Neural progenitor cell (in vitro differentiated cells): Measurements from ENCODE around the gene TEAD3. TPM values are rescaled to one million over a fixed set of nuclear protein-coding genes. Genes with fewer than 3 reads are reported as not detected.

Experiments used
- DNase-seq: peaks from one replicate; pipeline ENCODE4 v3.0.0-alpha.2; 2016; ENCODE audit warnings: low spot score
- H2AFZ ChIP-seq: fragments of 200-600 bp; sonication (generic); replicated peaks from 2 replicates; pipeline ENCODE4 v1.6.1; 2016; ENCODE audit warnings: antibody characterized with exemption
- H3F3A ChIP-seq: fragments of 200-600 bp; sonication (generic); 2 replicates; pipeline ENCODE4 v1.6.1; 2016; ENCODE audit warnings: antibody characterized with exemption, low read depth
- H3K27ac ChIP-seq: fragments of 200-600 bp; sonication (generic); 2 replicates; pipeline ENCODE4 v1.5.1; 2016; ENCODE audit warnings: mild to moderate bottlenecking
- H3K27me3 ChIP-seq: fragments of 200-600 bp; sonication (generic); 2 replicates; pipeline ENCODE4 v1.6.1; 2016; ENCODE audit warnings: mild to moderate bottlenecking, moderate library complexity
- H3K36me3 ChIP-seq: fragments of 200-600 bp; sonication (generic); 2 replicates; pipeline ENCODE4 v1.5.1; 2016
- H3K4me1 ChIP-seq: fragments of 200-600 bp; sonication (generic); 2 replicates; pipeline ENCODE4 v1.6.1; 2016; ENCODE audit warnings: mixed run types
- H3K4me2 ChIP-seq: fragments of 200-600 bp; sonication (generic); 2 replicates; pipeline ENCODE4 v1.6.1; 2016
- H3K4me3 ChIP-seq: fragments of 200-600 bp; sonication (generic); 2 replicates; pipeline ENCODE4 v1.5.1; 2016
- H3K79me2 ChIP-seq: fragments of 200-600 bp; sonication (generic); 2 replicates; pipeline ENCODE4 v1.6.1; 2016; ENCODE audit warnings: low read depth
- H3K9ac ChIP-seq: fragments of 200-600 bp; sonication (generic); 2 replicates; pipeline ENCODE4 v1.6.1; 2016
- H3K9me3 ChIP-seq: fragments of 200-600 bp; sonication (generic); 2 replicates; pipeline ENCODE4 v1.5.1; 2016; ENCODE audit warnings: low read depth
- H4K20me1 ChIP-seq: fragments of 200-600 bp; sonication (generic); 2 replicates; pipeline ENCODE4 v1.6.1; 2016; ENCODE audit warnings: low read depth
- H3K27ac Mint-ChIP-seq: 3 replicates; pipeline ENCODE4 v1.8.0; 2021; ENCODE audit warnings: mixed read lengths
- H3K27me3 Mint-ChIP-seq: 2 replicates; pipeline ENCODE4 v1.8.0; 2022; ENCODE audit warnings: low read depth, mild to moderate bottlenecking, inconsistent platforms, moderate library complexity, mixed read lengths; ENCODE audit not compliant: insufficient read depth
- H3K36me3 Mint-ChIP-seq: 3 replicates; pipeline ENCODE4 v1.8.0; 2021; ENCODE audit warnings: mixed read lengths
- H3K4me1 Mint-ChIP-seq: 3 replicates; pipeline ENCODE4 v1.8.0; 2021; ENCODE audit warnings: mixed read lengths
- H3K4me3 Mint-ChIP-seq: 3 replicates; pipeline ENCODE4 v1.8.0; 2021; ENCODE audit warnings: mild to moderate bottlenecking, moderate library complexity, mixed read lengths
- H3K9me3 Mint-ChIP-seq: 3 replicates; pipeline ENCODE4 v1.8.0; 2020; ENCODE audit warnings: mixed read lengths
- EZH2 ChIP-seq: fragments of 200-600 bp; sonication (generic); IDR thresholded peaks from 2 replicates; pipeline ENCODE4 v1.6.1; 2017; ENCODE audit warnings: antibody characterized with exemption, mild to moderate bottlenecking, moderate library complexity
- EZH2phosphoT487 ChIP-seq: fragments of 200-600 bp; sonication (generic); IDR thresholded peaks from 2 replicates; pipeline ENCODE4 v1.6.1; 2017; ENCODE audit warnings: antibody characterized with exemption
- total RNA-seq: library from RNA; depleted of rRNA; stranded (reverse); fragments of >200 nt; gene quantifications from 2 replicates; pipeline ENCODE4 v1.2.3, GENCODE V29; 2015; ENCODE audit warnings: low replicate concordance
- TF ChIP-seq, protein P1 (sequence below): fragments of 200-600 bp; sonication (generic); IDR thresholded peaks from 2 replicates; pipeline ENCODE4 v1.5.1; 2017; ENCODE audit warnings: antibody characterized with exemption, mild to moderate bottlenecking

The TEAD3 gene
- total RNA-seq, 1 donor from 2014 or later, result 9.7 TPM

DNA sequence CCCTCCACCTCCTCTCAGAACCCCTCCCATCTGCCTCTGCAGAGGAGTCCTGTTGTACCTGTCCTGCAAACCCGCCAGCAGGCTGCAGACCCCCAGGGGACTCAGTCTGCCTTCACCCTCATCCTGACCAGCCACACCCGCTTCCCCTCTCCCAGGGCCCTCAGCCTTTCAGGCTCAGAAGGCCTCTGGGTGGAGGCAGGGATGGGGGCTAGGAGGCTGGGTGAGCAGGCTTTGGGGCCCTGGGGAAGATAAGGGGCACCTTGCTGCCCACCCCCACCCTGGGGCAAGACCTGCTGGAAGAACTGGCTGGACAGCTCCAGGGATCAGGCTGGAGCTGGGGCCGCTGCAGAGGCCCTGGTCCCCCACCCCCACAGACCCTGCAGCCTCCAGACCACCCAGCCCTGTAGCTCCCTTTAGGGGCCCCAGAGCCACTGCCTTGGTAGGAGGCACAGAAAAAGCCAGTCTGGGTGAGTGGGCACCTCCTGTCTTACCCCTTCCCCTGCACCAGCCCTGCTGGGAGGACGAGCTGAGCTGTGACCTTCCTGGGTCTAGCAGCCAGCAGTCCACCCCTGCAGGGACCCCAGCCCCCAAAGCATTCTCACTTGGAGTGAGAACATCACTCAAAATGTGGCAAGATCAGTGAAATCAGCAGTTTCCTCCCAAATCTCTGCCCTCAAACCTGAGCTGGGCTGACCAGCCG is 5.2 kb downstream of the TEAD3 start:
- peak overlapping the region; percentile 66 for H3K4me3 Mint-ChIP-seq
- H3K9me3 Mint-ChIP-seq, result no peaks in the 10 kb centered on the region
- peaks cover 43% of the 10 kb centered on the region for H3F3A ChIP-seq
- H3K27me3 Mint-ChIP-seq, result peaks cover 12% of the 10 kb centered on the region
- DNase-seq, result peak; percentile 46
- H3K27ac ChIP-seq, result no peak overlapping the region
- H3K36me3 ChIP-seq, result no peaks in the 10 kb centered on the region
- H2AFZ ChIP-seq, result no peak overlapping the region
- H4K20me1 ChIP-seq, result peaks cover 68% of the 10 kb centered on the region
- H3K9me3 ChIP-seq, result no peaks in the 10 kb centered on the region
- H3K4me2 ChIP-seq, result peak overlapping the region; percentile 75
- no peak overlapping the region for H3K9ac ChIP-seq
- H3K27me3 ChIP-seq, result no peaks in the 10 kb centered on the region
- H3K4me1 Mint-ChIP-seq, result peaks cover 65% of the 10 kb centered on the region
- no peak overlapping the region for H3K4me3 ChIP-seq
- H3K79me2 ChIP-seq, result peaks cover 57% of the 10 kb centered on the region
- peaks cover 73% of the 10 kb centered on the region for H3K4me1 ChIP-seq
- H3K36me3 Mint-ChIP-seq, result no peaks in the 10 kb centered on the region
- H3K27ac Mint-ChIP-seq, result no peak overlapping the region
- TF ChIP-seq EZH2phosphoT487 (no peak), EZH2 (no peak)
- TF ChIP-seq, protein P1, sequence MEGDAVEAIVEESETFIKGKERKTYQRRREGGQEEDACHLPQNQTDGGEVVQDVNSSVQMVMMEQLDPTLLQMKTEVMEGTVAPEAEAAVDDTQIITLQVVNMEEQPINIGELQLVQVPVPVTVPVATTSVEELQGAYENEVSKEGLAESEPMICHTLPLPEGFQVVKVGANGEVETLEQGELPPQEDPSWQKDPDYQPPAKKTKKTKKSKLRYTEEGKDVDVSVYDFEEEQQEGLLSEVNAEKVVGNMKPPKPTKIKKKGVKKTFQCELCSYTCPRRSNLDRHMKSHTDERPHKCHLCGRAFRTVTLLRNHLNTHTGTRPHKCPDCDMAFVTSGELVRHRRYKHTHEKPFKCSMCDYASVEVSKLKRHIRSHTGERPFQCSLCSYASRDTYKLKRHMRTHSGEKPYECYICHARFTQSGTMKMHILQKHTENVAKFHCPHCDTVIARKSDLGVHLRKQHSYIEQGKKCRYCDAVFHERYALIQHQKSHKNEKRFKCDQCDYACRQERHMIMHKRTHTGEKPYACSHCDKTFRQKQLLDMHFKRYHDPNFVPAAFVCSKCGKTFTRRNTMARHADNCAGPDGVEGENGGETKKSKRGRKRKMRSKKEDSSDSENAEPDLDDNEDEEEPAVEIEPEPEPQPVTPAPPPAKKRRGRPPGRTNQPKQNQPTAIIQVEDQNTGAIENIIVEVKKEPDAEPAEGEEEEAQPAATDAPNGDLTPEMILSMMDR, result no peak

DNA sequence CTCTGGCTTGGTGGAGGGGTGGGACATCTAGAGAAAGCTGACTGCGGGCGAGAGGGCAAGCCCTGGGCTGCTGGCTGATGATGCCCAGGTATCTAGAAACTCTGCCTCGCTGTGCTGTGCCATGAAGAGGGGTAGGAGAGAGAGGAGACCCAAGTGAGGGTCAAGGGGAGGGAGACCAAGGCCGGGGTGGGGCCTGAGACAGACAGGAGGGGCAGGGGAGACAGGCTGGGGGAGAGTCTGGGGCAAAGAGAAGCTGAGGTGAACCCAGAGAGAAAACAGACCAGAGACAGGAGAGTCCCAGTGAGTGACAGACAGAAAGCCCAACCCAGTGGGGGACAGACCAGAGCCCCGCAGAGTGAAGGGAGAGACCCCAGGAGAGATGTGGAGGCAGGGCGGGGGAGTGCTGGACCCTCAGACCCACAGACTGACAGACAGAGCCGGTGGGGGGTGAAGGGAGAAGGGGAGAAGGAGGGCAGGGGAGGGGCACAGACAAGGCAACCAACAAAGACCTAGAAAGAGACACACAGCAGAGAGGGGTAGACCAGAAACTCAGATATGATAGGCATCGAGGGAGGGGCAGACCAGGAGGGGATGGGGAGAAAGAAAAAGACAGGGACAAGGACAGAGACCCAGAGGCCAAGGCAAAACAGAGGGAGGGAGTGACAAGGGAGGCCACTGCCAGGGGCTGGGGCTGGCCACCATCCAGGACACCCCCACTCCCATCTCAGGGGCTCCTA is 5.9 kb downstream of the TEAD3 start:
- H3K4me3 ChIP-seq, result peak overlapping the region; percentile 35
- no peak overlapping the region for H3K27ac ChIP-seq
- no peaks in the 10 kb centered on the region for H3K9me3 ChIP-seq
- no peak overlapping the region for H3K9ac ChIP-seq
- Mint-ChIP-seq H3K36me3 (no peaks in the 10 kb centered on the region), H3K27me3 (peaks cover 12% of the 10 kb centered on the region), H3K4me1 (peaks cover 67% of the 10 kb centered on the region), H3K27ac (peak overlapping the region; percentile 99), H3K9me3 (no peaks in the 10 kb centered on the region), H3K4me3 (peak overlapping the region; percentile 80)
- no peak for DNase-seq
- no peak overlapping the region for H2AFZ ChIP-seq
- H3K4me2 ChIP-seq, result peak overlapping the region; percentile 75
- TF ChIP-seq, protein P1, result no peak
- TF ChIP-seq EZH2phosphoT487 (no peak), EZH2 (no peak)
- no peaks in the 10 kb centered on the region for H3K27me3 ChIP-seq
- peaks cover 80% of the 10 kb centered on the region for H3K4me1 ChIP-seq
- peaks cover 67% of the 10 kb centered on the region for H4K20me1 ChIP-seq
- no peaks in the 10 kb centered on the region for H3K36me3 ChIP-seq
- peaks cover 59% of the 10 kb centered on the region for H3K79me2 ChIP-seq
- H3F3A ChIP-seq, result peaks cover 36% of the 10 kb centered on the region

DNA sequence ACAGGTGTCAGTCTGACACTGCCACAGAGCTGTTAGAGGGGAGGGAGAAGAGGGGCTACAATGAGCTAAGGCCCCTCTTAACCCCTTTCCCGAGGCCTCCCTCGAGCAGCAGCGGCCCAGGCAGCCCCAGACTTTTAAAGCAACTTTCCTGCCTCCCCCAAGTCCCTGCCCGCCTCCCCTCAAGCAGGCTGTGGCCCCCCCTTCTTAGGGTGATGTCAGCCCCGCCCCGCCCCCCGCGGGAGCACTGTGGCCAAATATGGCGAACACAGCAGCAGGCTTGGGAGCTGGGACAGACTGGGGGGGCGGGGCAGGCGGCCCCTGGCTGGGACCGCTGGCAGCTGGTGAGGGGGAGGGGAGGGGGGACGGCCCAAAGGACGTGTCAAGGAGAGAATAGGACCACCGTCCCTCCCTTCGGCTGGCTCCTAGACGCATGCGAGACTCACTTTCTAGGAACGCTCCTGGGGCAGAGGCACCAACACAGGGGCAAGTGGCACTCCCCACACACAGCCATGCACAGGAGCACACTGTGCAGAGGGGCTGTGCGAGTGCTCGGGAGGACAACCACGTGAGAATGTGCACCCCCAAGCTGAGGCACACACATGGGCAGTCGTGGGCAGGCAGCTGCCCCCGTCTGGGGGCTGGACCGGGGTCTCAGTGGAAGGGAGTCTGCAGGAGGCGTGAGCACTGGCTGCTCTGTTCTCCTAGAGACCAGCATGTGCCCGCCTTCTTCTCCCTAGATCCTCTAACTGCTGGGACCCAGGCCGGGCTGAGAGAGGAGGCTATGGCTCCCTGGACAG is 6.7 kb downstream of the TEAD3 start:
- H3K27ac ChIP-seq, result no peak overlapping the region
- peaks cover 63% of the 10 kb centered on the region for H4K20me1 ChIP-seq
- peak overlapping the region; percentile 35 for H3K4me3 ChIP-seq
- H3K4me3 Mint-ChIP-seq, result peak overlapping the region; percentile 80
- peaks cover 64% of the 10 kb centered on the region for H3K4me1 Mint-ChIP-seq
- H2AFZ ChIP-seq, result no peak overlapping the region
- H3K36me3 ChIP-seq, result no peaks in the 10 kb centered on the region
- peak overlapping the region; percentile 99 for H3K27ac Mint-ChIP-seq
- H3K4me2 ChIP-seq, result peak overlapping the region; percentile 75
- H3K9ac ChIP-seq, result no peak overlapping the region
- TF ChIP-seq, protein P1, result no peak
- no peak for TF ChIP-seq EZH2phosphoT487
- no peak for TF ChIP-seq EZH2
- peaks cover 56% of the 10 kb centered on the region for H3K79me2 ChIP-seq
- H3K4me1 ChIP-seq, result peaks cover 80% of the 10 kb centered on the region
- H3K9me3 ChIP-seq, result no peaks in the 10 kb centered on the region
- peak; percentile 91 for DNase-seq
- H3K27me3 Mint-ChIP-seq, result peaks cover 10% of the 10 kb centered on the region
- H3K36me3 Mint-ChIP-seq, result no peaks in the 10 kb centered on the region
- H3K9me3 Mint-ChIP-seq, result no peaks in the 10 kb centered on the region
- H3F3A ChIP-seq, result peaks cover 28% of the 10 kb centered on the region
- H3K27me3 ChIP-seq, result no peaks in the 10 kb centered on the region
